GM08714 (cell line): ENCODE measurements around the gene CBFA2T2.
"Not testable (repeated sequence)": the region's sequence is repeated elsewhere in the genome, so short reads cannot be mapped to it uniquely, and the experiment has no call there.

ENCODE experiments used
- H3K4me3 ChIP-seq: fragments of 200-500 bp; sonication (Bioruptor generic); 2 replicates; pipeline ENCODE4 v1.5.1; 2014; ENCODE audit warnings: mild to moderate bottlenecking, low read length, inconsistent platforms
- ZNF274 ChIP-seq: IDR thresholded peaks from 2 replicates; pipeline ENCODE4 v1.6.1; 2012; ENCODE audit warnings: mild to moderate bottlenecking, low read depth, low read length

Gene CBFA2T2

DNA sequence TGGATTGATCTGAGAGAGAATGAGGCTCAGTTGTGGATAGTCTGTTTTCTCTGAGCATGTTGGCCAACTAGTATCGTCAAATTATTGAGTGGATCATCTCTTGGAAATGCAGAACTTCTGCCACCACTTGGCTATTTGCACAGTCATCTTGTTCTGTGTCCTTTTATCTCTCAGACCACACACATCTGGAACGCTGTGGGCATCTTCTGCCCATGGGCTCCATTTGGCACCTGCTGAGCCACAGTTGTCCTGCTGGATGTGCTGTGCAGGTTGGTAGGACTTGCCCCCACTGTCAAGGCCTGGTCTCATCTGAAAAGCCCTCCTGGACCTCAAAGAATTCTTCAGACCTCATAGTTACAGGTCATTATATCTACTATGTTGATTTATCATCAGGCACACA, 155.5 kb downstream of the CBFA2T2 start:
- TF ChIP-seq ZNF274 = no peak

DNA sequence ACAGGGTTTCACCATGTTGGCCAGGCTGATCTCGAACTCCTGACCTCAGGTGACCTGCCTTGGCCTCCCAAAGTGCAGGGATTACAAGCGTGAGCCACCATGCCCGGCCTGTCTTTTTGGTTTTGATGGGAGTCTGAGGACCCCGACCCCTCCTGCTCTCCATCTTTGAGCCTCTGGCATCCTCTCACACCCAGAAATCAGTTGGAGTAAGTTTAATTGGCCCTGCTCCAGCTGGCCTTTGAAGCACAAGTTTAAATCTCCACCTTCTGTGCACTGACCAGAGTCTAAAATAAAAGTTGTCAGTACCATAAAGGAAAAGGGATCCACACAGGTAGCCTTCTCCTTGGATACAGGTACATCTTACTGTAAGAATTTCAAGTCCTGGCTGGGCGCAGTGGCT, 156.3 kb downstream of the CBFA2T2 start:
- TF ChIP-seq ZNF274 = no peak
- no peak overlapping the region for H3K4me3 ChIP-seq

More for the DNA sequence above, 155.5 kb downstream of the CBFA2T2 start:
- H3K4me3 ChIP-seq = no peak overlapping the region

DNA sequence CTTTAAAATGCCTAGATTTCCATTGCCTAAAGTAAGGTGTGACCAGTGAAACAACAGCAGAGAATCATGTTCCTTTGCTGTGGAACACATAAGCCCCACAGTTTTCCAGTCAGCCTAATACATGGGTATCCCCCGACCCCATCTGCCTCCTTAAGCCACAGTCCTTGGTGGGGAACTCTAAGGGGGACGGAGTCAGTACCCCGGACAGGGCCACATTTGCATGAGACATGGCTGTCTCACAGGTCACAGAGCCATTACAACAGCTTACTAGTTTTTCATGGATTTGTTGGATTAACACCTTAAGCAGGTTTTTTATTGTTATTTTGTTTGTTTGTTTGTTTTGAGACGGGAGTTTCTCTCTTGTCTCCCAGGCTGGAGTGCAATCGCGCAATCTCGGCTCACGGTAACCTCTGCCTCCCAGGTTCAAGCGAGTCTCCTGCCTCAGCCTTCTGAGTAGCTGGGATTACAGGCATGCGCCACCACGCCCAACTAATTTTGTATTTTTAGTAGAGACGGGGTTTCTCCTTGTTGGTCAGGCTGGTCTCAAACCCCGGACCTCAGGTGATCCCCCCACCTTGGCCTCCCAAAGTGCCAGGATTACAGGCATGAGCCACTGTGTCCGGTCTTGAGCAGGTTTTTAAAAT, 157.2 kb downstream of the CBFA2T2 start:
- H3K4me3 ChIP-seq = not testable (repeated sequence)

DNA sequence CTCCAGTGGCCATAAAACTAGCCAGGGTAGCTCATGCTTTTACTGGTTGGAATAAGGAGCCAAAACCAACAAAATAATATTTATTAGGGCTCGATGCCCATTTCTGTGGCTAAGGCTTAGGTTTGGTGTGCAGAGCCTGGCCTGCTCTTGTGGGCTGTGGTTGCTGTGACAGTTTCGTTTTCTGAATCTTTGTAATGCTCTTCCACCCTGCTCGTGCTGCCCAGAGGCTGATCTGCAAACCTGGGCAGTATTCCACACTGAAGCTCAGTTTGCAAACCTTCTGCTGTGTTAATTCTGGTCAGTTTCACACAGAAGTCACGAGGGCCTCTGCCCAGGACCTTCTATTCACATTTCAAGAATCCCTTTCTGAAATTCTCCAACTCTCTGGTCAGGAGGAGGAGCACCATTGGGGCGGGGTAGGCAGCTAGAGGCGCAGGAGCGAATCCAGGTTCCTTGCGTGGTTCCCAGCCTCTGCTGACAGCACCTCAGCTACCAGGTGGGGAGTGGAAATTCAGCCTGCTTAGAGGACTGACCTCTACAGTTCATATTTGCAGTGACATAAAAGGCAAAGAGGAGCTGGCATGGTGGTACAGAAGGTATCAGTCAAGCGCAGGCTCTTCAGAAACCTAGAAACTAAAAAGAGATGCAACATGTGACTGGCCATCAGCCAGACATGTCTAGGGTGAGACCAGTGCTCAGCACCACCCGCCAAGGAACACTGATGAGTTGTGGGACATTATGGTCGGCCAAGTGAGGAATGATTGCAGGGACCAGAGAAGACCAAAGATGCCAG, 157.9 kb downstream of the CBFA2T2 start:
- TF ChIP-seq ZNF274 = no peak
- no peak overlapping the region for H3K4me3 ChIP-seq

DNA sequence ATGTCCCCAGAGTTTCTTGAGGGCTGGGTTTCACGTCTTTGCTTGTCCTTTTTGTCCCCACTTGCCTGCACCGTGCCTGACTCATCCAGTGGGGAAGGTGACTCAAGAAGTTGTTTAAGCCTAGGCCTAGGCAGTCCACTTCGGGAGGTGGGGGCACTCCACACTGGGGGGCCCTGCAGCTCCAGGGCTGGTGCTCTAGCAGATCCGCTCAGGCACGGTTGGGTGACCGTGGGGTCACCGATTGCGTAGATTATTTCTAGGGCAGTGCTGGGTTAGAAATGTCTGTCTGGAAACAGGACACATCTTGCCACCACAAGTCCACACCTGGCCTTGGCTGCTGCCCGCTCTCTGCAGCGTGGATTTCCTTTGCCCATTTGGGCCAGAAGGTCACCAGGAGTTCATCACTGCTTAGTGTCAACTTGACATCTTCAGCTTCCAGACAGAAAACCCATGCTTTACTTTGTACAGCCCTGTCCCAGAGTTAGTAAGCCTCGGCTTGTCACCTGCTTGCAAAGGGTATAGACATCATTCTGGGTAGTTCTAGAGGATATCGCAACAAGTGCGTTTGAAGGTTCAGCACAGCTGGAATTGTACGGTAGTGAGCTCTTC, 158.6 kb downstream of the CBFA2T2 start:
- no peak for TF ChIP-seq ZNF274
- H3K4me3 ChIP-seq = no peak overlapping the region

DNA sequence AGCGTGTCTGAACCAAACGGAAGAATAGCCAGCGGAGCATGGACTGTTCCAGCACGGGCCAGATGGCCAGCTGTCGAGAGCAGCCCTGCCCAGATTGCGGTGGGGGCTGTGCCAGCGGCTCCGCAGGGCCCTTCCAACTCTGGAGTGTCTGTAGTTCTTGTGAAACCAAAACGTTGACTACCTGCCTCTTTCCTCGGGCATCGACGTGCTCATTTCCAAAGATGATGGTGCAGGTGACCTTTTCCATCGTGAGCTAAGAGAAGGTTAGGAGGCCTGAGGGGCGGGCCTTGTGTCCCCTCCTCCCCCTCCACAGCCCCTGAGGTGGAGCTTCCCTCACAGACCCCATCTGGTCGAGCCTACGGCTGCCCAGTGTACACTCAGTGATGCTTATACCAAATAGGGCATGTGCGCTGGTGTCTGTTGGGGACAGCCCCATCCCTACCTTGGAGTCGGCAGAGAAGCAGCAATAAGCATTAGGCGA, 159.3 kb downstream of the CBFA2T2 start:
- TF ChIP-seq ZNF274 = no peak
- H3K4me3 ChIP-seq = no peak overlapping the region

DNA sequence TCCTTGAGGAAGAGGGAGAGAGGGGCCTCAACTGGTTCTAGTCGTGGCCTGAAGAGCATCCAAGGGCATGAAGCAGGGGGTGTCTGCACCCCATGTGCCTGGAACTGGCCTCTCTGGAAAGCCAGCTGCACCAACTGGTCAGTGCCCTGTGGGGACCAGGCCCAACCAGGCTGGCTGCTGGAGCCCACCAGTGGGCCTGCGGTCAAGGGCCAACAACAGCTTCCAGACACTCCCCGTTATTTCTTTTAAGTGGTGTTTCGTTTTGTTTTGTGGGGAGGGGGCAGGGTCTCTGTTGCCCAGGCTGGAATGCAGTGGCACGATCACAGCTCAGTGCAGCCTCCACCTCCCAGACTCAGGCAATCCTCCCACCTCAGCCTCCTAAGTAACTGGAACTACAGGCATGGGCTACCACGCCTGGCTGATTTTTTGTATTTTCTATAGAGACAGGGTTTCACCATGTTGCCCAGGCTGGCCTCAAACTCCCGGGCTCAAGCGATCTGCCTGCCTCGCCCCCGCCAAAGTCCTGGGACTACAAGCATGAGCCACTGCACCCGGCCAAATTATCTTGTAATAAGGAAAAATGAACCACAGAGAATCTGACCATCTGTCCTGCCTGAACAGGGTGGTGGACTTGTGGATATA, 160.3 kb downstream of the CBFA2T2 start:
- TF ChIP-seq ZNF274 = no peak
- no peak overlapping the region for H3K4me3 ChIP-seq

DNA sequence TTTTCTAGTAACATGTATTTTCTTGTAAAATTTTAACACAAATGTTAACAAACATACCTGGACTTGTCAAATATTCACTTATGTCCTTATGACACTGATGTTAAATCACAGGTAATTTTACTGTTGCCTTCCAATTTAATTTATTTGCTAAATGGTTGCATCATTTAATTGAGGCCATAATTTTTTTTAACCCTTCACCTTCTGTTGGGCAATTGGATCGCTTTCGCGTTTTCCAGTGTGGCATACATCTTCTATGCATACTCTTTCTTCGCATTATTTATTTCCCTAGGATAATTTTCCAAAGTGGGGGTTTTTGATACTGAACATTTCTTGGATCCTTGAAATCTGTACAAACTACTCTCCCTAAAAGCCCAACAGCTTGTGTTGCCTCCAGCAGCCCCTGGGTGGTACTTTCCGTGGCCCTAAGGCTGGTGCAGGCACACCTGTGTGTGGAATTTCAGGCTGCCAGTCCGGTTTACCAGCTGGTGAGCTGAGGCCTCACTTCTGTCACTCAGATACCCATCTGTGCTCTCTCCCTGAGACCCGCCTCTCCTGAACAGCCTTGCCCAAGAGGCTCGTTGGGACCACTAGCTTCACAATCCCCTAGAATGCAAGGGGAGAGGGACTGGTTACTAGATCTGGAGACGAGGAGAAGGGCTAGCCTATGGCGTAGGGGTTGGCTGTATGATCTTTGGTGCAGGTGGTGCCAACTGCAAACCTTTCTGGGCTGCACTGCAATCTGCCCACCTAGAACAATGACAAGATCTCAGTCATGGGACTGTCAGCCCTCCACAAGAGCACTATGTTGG, 161.1 kb downstream of the CBFA2T2 start:
- no peak for TF ChIP-seq ZNF274
- H3K4me3 ChIP-seq = no peak overlapping the region

DNA sequence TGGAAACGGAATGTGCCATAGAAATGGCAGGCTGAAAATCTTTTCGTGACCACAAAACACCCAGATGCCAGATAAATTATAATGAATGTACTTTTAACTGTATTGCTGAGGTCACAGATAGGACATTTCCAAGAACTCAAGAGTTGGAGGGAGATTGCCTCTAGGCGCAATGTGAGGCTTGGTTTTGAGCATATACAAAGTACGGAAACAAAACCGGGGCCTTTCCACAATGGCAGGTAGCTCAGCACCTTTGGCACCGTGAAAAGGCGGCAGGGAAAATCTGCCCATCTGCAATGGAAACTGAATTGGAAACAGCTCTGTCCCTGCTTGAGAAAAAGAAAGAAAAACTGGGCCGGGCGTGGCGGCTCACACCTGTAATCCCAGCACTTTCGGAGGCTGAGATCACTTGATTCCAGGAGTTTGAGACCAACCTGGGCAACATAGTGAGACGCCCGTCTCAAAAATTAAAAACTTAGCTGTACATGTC, 161.7 kb downstream of the CBFA2T2 start:
- TF ChIP-seq ZNF274 = no peak

DNA sequence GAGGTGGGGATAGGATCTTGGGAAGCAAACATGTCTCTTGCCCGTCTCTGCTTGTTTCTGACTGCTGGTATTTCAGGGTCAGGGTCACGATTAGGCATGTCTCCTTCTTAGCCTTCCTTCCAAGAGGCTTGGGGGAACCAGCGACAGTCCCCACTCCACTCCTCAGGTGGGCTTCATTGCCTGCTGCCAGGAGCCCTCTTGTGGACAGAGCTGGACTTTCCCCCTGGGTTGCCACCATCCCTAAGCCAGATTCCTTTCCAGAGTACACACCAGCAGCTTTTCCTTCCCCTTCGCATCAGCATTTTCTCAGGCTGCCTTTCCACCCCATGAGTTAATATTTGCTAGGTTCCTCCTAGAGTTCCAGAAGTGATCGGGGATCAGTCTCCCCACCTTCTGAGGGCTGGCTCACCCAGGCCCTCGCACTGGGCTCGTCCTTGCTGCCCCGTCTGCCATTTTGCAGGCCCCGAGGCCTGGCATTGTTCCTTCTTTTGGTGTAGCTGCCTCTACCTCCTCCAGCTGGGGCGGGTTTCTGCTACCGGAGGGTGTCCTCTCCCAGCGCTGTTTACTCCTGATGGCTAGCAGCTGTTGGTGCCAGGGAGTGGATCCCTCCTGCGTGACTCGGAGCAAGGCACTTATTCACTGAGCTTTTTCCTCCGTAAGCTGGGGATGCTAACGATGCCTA, 163.5 kb downstream of the CBFA2T2 start:
- no peak overlapping the region for H3K4me3 ChIP-seq
- no peak for TF ChIP-seq ZNF274

More for the DNA sequence above, 161.7 kb downstream of the CBFA2T2 start:
- H3K4me3 ChIP-seq = no peak overlapping the region

DNA sequence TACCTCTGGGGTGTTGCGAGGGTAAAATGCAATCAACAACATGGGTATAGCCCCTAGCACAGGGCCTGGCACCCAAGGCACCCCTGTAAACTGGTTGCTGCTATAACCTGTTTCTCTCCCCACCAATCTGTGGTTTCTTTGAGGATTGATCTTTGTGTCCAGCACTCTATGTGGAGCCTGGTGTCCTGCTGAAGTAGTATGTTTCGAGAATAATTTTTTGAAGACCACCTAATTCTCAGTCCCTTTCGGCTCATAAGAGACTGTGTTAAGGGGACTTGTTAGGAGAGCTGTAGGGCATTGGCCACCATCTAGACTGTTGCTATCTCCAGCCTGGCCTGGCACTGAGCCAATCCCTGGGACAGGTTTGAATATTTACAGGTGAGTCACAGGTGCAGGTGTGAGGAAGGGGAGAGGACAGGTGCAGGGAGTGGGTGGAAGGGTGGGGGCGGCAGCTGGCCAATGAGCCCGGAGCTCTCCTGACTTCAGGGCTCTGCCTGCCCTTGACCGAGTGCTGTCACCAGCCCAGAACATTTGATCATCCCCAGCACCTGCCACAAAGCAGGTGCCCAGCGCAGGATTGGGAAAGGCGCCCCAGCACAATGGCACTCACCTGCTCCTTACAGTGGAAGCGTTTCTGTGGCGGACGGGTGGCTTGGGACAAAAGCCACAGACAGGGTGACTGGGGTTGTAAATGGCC, 164.2 kb downstream of the CBFA2T2 start:
- no peak for TF ChIP-seq ZNF274
- H3K4me3 ChIP-seq = no peak overlapping the region

DNA sequence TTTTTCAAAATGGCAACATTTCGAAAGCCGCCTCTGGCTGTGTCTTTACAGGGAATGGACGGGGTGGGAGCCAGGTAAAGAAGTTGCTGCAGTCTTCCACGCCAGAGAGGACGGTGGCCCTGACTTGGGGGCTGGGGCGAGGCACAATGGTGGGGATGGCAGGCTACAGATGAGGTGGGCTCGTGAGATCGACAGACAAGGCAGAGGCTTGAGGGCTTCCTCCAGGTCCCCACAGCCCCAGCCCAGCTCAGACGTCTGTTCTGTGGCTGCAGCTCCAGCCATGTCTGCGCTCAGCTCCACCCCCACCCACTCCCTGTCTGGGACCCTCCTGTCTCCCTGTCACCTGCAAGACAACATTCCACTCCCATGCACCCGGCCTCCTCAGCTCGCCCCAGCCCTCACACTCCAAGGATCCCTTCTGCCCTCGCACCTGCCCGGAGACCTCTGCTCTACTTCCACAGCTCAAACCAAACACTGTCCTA, 164.8 kb downstream of the CBFA2T2 start:
- TF ChIP-seq ZNF274 = no peak
- no peak overlapping the region for H3K4me3 ChIP-seq
